Activated B cell treated with CpG ODN at 0.5 μM for 24 hours (primary cell): Measurements from ENCODE around the gene FAM124B. TPM values are rescaled to one million over a fixed set of nuclear protein-coding genes. Genes with fewer than 3 reads are reported as not detected.
"Not testable (repeated sequence)": the region's sequence is repeated elsewhere in the genome, so short reads cannot be mapped to it uniquely, and the experiment has no call there.

ENCODE experiments used
- ATAC-seq: fragments of 200-7000 bp; cut with Tn5 transposase; one replicate; pipeline ENCODE4 v1.10.0; 2021; ENCODE audit warnings: low read depth, mild to moderate bottlenecking, moderate library complexity
- CTCF ChIA-PET: fragments of 350-600 bp; sonication (Branson Sonifier 250); formaldehyde crosslinking; loops from one replicate; lab custom pipeline; 2021; ENCODE audit warnings: antibody characterized with exemption; lab: Charles Lee
- POLR2A ChIA-PET: fragments of 350-600 bp; sonication (Branson Sonifier 250); formaldehyde crosslinking; loops from one replicate; lab custom pipeline; 2021; ENCODE audit warnings: antibody characterized with exemption; lab: Charles Lee
- DNase-seq: peaks from one replicate; pipeline ENCODE4 v3.0.0; 2022
- H3K27ac Mint-ChIP-seq: one replicate; pipeline ENCODE4 v1.8.0; 2020; ENCODE audit warnings: mixed read lengths
- H3K27me3 Mint-ChIP-seq: one replicate; pipeline ENCODE4 v1.8.0; 2021; ENCODE audit warnings: mixed read lengths
- H3K36me3 Mint-ChIP-seq: one replicate; pipeline ENCODE4 v1.8.0; 2021; ENCODE audit warnings: low read depth, mixed read lengths
- H3K4me1 Mint-ChIP-seq: one replicate; pipeline ENCODE4 v1.8.0; 2021; ENCODE audit warnings: mixed read lengths
- H3K4me3 Mint-ChIP-seq: one replicate; pipeline ENCODE4 v1.8.0; 2020; ENCODE audit warnings: mild to moderate bottlenecking, mixed read lengths
- H3K9me3 Mint-ChIP-seq: one replicate; pipeline ENCODE4 v1.8.0; 2020; ENCODE audit warnings: mixed read lengths
- CTCF ChIP-seq: fragments of 200-600 bp; IDR thresholded peaks from one replicate; pipeline ENCODE4 v1.8.0; 2022; ENCODE audit warnings: antibody characterized with exemption, mild to moderate bottlenecking
- intact Hi-C: fragments of 100-400 bp; cut with micrococcal nuclease; formaldehyde crosslinking; loops from one replicate; pipeline ENCODE4 v1.15.1; 2024
- total RNA-seq: library from RNA; stranded (reverse); gene quantifications from 2 replicates; pipeline ENCODE4 v1.2.3, GENCODE V29; 2022

FAM124B gene
- total RNA-seq, 1 donor from 2014 or later, result not detected

DNA sequence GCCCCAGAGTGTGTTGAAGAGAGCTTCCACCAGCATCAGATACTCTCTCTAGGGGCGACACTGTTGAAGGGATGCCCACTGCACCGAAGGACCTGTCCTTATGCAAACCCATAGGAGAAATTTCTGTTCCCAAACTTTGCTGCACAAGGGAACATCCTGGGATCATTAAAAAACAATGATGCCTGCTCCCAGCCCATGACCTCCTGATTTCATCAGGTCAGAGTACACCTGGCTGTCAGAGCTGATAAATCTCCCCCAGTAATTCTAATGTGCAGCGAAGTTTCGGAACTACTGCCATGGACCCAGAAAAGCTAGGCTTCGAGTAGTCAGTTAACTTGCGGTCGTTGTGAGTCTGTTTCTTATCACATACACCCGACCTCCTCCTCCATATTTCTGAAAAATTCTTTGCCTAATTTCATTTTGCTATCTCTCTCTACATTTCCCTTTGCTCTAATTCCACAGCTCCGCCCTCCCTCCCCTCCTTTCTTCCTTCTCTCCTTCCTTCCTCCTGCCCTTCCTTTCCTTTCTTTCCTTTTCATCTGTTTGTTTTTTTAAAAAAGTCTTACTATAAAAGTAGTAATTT lies 18.8 kb downstream of the FAM124B start:
- Mint-ChIP-seq H3K4me1 (peaks cover 4% of the 10 kb centered on the region), H3K27ac (no peak overlapping the region), H3K4me3 (no peak overlapping the region), H3K9me3 (no peaks in the 10 kb centered on the region), H3K36me3 (no peaks in the 10 kb centered on the region), H3K27me3 (no peaks in the 10 kb centered on the region)
- intact Hi-C loops, result no loop called here
- CTCF ChIA-PET, result no interaction called here
- ATAC-seq (no peak), DNase-seq (no peak)
- POLR2A ChIA-PET, result no interaction called here
- no peak for TF ChIP-seq CTCF

DNA sequence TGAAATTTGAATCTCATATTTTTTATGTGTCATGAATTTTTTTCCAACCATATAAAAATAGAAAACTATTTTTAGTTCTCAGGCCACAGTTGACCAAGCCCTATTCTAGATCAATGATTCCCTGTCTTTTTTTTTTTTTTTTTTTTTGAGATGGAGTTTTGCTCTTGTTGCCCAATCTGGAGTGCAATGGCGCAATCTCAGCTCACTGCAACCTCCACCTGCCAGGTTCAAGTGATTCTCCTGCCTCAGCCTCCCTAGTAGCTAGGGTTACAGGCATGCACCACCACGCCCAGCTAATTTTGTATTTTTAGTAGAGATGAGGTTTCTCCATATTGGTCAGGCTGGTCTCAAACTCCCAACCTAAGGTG lies 19.6 kb downstream of the FAM124B start:
- H3K9me3 Mint-ChIP-seq, H3K36me3 Mint-ChIP-seq, H3K27ac Mint-ChIP-seq, DNase-seq, H3K4me3 Mint-ChIP-seq, POLR2A ChIA-PET, intact Hi-C loops, H3K27me3 Mint-ChIP-seq, ATAC-seq: not testable (repeated sequence)
- H3K4me1 Mint-ChIP-seq, result peaks cover 11% of the 10 kb centered on the region
- CTCF ChIA-PET, result interaction anchor here (1.2 kb wide), 1 partner anchor 13 kb away, joined by 3 read pairs; no protein-coding TSS in a partner anchor

DNA sequence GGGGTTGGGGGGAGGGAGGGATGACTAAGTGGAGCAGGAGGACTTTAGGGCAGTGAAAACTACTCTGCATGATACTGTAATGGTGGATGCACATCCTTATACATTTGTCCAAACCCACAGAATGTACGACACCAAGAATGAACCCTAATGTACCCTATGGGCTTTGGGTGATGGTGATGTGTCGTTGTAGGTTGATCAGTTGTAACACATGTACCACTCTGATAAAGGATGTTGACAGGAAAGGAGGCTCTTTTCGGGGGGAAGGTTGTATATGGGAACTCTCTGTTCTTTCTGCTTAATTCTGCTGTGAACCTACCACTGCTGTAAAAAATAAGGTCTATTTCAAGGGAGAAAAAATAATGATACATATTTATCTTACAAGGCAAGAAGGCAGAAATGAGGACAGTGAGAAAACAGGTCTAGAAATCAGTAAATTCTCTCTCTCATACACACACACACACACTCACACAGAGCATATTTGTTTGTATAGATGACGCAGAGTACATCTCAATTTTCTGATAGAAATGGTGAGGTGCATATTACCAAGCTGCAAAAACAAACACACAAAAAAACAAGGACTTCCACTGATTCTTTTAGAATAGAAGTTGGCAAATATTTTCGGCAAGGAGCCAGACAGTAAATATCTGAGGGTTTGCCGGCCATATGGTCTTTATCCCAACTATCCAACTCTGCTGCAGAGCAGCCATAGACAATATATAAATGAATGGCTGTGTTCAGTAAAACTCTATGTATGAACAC lies 20.2 kb downstream of the FAM124B start:
- ATAC-seq, result no peak
- Mint-ChIP-seq H3K27me3 (no peaks in the 10 kb centered on the region), H3K4me3 (no peak overlapping the region), H3K36me3 (no peaks in the 10 kb centered on the region), H3K4me1 (peaks cover 14% of the 10 kb centered on the region), H3K27ac (no peak overlapping the region), H3K9me3 (no peaks in the 10 kb centered on the region)
- CTCF ChIA-PET, result interaction anchor here (1.2 kb wide), 1 partner anchor 12 kb away, joined by 3 read pairs; no protein-coding TSS in a partner anchor
- POLR2A ChIA-PET, result no interaction called here
- TF ChIP-seq CTCF, result no peak
- intact Hi-C loops, result no loop called here
- no peak for DNase-seq

GRCh38 chr2:224379986-224380385 lies 21.9 kb downstream of the FAM124B start:
- intact Hi-C loops, result no loop called here
- Mint-ChIP-seq H3K4me3 (no peak overlapping the region), H3K27ac (no peak overlapping the region), H3K27me3 (no peaks in the 10 kb centered on the region), H3K9me3 (no peaks in the 10 kb centered on the region), H3K4me1 (peaks cover 14% of the 10 kb centered on the region), H3K36me3 (no peaks in the 10 kb centered on the region)
- ATAC-seq (no peak), DNase-seq (no peak)
- CTCF ChIA-PET, result no interaction called here
- POLR2A ChIA-PET, result no interaction called here
- TF ChIP-seq CTCF, result no peak

DNA sequence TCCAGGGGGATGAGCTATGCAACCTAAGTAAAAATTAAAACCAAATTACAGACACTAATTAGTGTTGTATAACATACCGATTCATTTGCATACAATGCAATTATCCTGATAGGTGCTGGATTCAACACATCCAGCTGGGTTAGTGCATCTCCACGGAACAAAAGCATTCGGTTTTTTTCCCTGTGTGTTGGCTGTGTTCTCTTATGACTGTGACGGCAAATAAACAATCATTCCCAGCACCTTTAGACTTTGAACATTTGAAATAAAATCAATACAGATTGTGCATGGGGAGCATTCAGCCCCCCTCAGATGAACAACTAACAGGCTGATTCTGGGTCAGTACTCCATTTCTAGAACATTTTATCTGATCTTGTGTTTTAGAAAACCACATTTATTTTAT lies 22.7 kb downstream of the FAM124B start:
- TF ChIP-seq CTCF, result no peak
- DNase-seq (no peak), ATAC-seq (no peak)
- Mint-ChIP-seq H3K9me3 (no peaks in the 10 kb centered on the region), H3K27ac (no peak overlapping the region), H3K27me3 (no peaks in the 10 kb centered on the region), H3K4me3 (no peak overlapping the region), H3K4me1 (peaks cover 14% of the 10 kb centered on the region), H3K36me3 (no peaks in the 10 kb centered on the region)
- ChIA-PET CTCF (no interaction called here), POLR2A (no interaction called here)
- intact Hi-C loops, result no loop called here
